Measurements from ENCODE around the gene SERAC1. TPM values are rescaled to one million over a fixed set of nuclear protein-coding genes. Genes with fewer than 3 reads are reported as not detected.
"Not testable (repeated sequence)": the region's sequence is repeated elsewhere in the genome, so short reads cannot be mapped to it uniquely, and the experiment has no call there.

The SERAC1 gene
- total RNA-seq, 1 donor from 2014 or later = 9.3 TPM

- Mint-ChIP-seq H3K4me3 (ENCODE audit: unreplicated experiment) (no peak overlapping the region), H3K9me3 (ENCODE audit: unreplicated experiment) (no peaks in the 10 kb centered on the region), H3K36me3 (ENCODE audit: low read depth, unreplicated experiment) (peaks cover 18% of the 10 kb centered on the region), H3K27me3 (ENCODE audit: low read depth, unreplicated experiment) (no peaks in the 10 kb centered on the region), H3K4me1 (ENCODE audit: low read depth, unreplicated experiment) (peaks cover 40% of the 10 kb centered on the region), H3K27ac (ENCODE audit: unreplicated experiment) (no peak overlapping the region)
- Histone ChIP-seq H2AFZ (ENCODE audit: low read depth, low read length) (no peak overlapping the region), H3K9ac (ENCODE audit: low read length) (no peak overlapping the region), H3K27me3 (ENCODE audit: insufficient read depth, low read length) (no peaks in the 10 kb centered on the region), H3K4me2 (ENCODE audit: low read length) (peak overlapping the region; percentile 52), H3K9me3 (ENCODE audit: insufficient read depth, low read depth, low read length) (no peaks in the 10 kb centered on the region), H4K20me1 (ENCODE audit: insufficient read depth, low read length) (no peaks in the 10 kb centered on the region), H3K4me1 (ENCODE audit: insufficient read depth, low read length) (peaks cover 36% of the 10 kb centered on the region), H3K36me3 (ENCODE audit: insufficient read depth, low read length) (no peaks in the 10 kb centered on the region), H3K27ac (ENCODE audit: low read depth, low read length) (no peak overlapping the region), H3K79me2 (ENCODE audit: insufficient read depth, low read length) (peaks cover 5% of the 10 kb centered on the region), H3K4me3 (ENCODE audit: insufficient read depth, low read depth, low read length) (no peak overlapping the region)
- TF ChIP-seq EZH2 (IDR thresholded peaks at IDR 0.05; ENCODE audit: insufficient read depth, low read length) = no peak
- no peak for TF ChIP-seq CTCF (IDR thresholded peaks at IDR 0.05; ENCODE audit: insufficient read depth, low read depth, low read length)
- no peak for DNase-seq (ENCODE audit: low read depth)
- FAIRE-seq = no peak
Measured at GRCh38 chr6:158174024-158174423, 6.0 kb upstream of the SERAC1 start.

GRCh38 chr6:158172001-158172400, 3.9 kb upstream of the SERAC1 start:
- Histone ChIP-seq H3K79me2 (ENCODE audit: insufficient read depth, low read length) (peaks cover 14% of the 10 kb centered on the region), H3K4me1 (ENCODE audit: insufficient read depth, low read length) (peaks cover 40% of the 10 kb centered on the region), H3K9me3 (ENCODE audit: insufficient read depth, low read depth, low read length) (no peaks in the 10 kb centered on the region), H3K9ac (ENCODE audit: low read length) (no peak overlapping the region), H2AFZ (ENCODE audit: low read depth, low read length) (no peak overlapping the region), H3K27me3 (ENCODE audit: insufficient read depth, low read length) (no peaks in the 10 kb centered on the region), H3K27ac (ENCODE audit: low read depth, low read length) (no peak overlapping the region), H3K36me3 (ENCODE audit: insufficient read depth, low read length) (no peaks in the 10 kb centered on the region), H4K20me1 (ENCODE audit: insufficient read depth, low read length) (no peaks in the 10 kb centered on the region), H3K4me2 (ENCODE audit: low read length) (no peak overlapping the region), H3K4me3 (ENCODE audit: insufficient read depth, low read depth, low read length) (no peak overlapping the region)
- H3K4me3 Mint-ChIP-seq (ENCODE audit: unreplicated experiment) = no peak overlapping the region
- H3K4me1 Mint-ChIP-seq (ENCODE audit: low read depth, unreplicated experiment) = peaks cover 38% of the 10 kb centered on the region
- no peaks in the 10 kb centered on the region for H3K9me3 Mint-ChIP-seq (ENCODE audit: unreplicated experiment)
- H3K36me3 Mint-ChIP-seq (ENCODE audit: low read depth, unreplicated experiment) = peaks cover 5% of the 10 kb centered on the region
- TF ChIP-seq CTCF (IDR thresholded peaks at IDR 0.05; ENCODE audit: insufficient read depth, low read depth, low read length) (no peak), EZH2 (IDR thresholded peaks at IDR 0.05; ENCODE audit: insufficient read depth, low read length) (no peak)
- peak overlapping the region; percentile 22 for H3K27ac Mint-ChIP-seq (ENCODE audit: unreplicated experiment)
- DNase-seq (ENCODE audit: low read depth) (no peak), FAIRE-seq (no peak)
- H3K27me3 Mint-ChIP-seq (ENCODE audit: low read depth, unreplicated experiment) = no peaks in the 10 kb centered on the region

GRCh38 chr6:158170656-158171081, 2.6 kb upstream of the SERAC1 start:
- peak overlapping the region; percentile 72 for H3K4me2 ChIP-seq (ENCODE audit: low read length)
- peak overlapping the region; percentile 70 for H3K27ac ChIP-seq (ENCODE audit: low read depth, low read length)
- peaks cover 1% of the 10 kb centered on the region for H3K36me3 Mint-ChIP-seq (ENCODE audit: low read depth, unreplicated experiment)
- TF ChIP-seq CTCF (IDR thresholded peaks at IDR 0.05; ENCODE audit: insufficient read depth, low read depth, low read length) (no peak), EZH2 (IDR thresholded peaks at IDR 0.05; ENCODE audit: insufficient read depth, low read length) (no peak)
- H3K27me3 Mint-ChIP-seq (ENCODE audit: low read depth, unreplicated experiment) = no peaks in the 10 kb centered on the region
- H2AFZ ChIP-seq (ENCODE audit: low read depth, low read length) = no peak overlapping the region
- peaks cover 43% of the 10 kb centered on the region for H3K4me1 ChIP-seq (ENCODE audit: insufficient read depth, low read length)
- no peaks in the 10 kb centered on the region for H3K36me3 ChIP-seq (ENCODE audit: insufficient read depth, low read length)
- DNase-seq (ENCODE audit: low read depth) = peak; percentile 95
- H4K20me1 ChIP-seq (ENCODE audit: insufficient read depth, low read length) = peaks cover 3% of the 10 kb centered on the region
- peaks cover 38% of the 10 kb centered on the region for H3K4me1 Mint-ChIP-seq (ENCODE audit: low read depth, unreplicated experiment)
- peaks cover 26% of the 10 kb centered on the region for H3K79me2 ChIP-seq (ENCODE audit: insufficient read depth, low read length)
- FAIRE-seq = peak; percentile 96
- no peaks in the 10 kb centered on the region for H3K9me3 ChIP-seq (ENCODE audit: insufficient read depth, low read depth, low read length)
- H3K9me3 Mint-ChIP-seq (ENCODE audit: unreplicated experiment) = no peaks in the 10 kb centered on the region
- H3K4me3 Mint-ChIP-seq (ENCODE audit: unreplicated experiment) = peak overlapping the region; percentile 51
- no peak overlapping the region for H3K4me3 ChIP-seq (ENCODE audit: insufficient read depth, low read depth, low read length)
- H3K27me3 ChIP-seq (ENCODE audit: insufficient read depth, low read length) = no peaks in the 10 kb centered on the region
- H3K9ac ChIP-seq (ENCODE audit: low read length) = peak overlapping the region; percentile 8
- H3K27ac Mint-ChIP-seq (ENCODE audit: unreplicated experiment) = peak overlapping the region; percentile 81

GRCh38 chr6:158169634-158170033, 1.6 kb upstream of the SERAC1 start:
- not testable (repeated sequence) for H3K9ac ChIP-seq (ENCODE audit: low read length); H3K9me3 Mint-ChIP-seq (ENCODE audit: unreplicated experiment); H3K27ac Mint-ChIP-seq (ENCODE audit: unreplicated experiment); H3K27me3 Mint-ChIP-seq (ENCODE audit: low read depth, unreplicated experiment); H3K4me3 ChIP-seq (ENCODE audit: insufficient read depth, low read depth, low read length); H3K9me3 ChIP-seq (ENCODE audit: insufficient read depth, low read depth, low read length); DNase-seq (ENCODE audit: low read depth); H3K36me3 Mint-ChIP-seq (ENCODE audit: low read depth, unreplicated experiment); H3K36me3 ChIP-seq (ENCODE audit: insufficient read depth, low read length); H4K20me1 ChIP-seq (ENCODE audit: insufficient read depth, low read length); FAIRE-seq; H3K27me3 ChIP-seq (ENCODE audit: insufficient read depth, low read length); H3K4me3 Mint-ChIP-seq (ENCODE audit: unreplicated experiment); H2AFZ ChIP-seq (ENCODE audit: low read depth, low read length)
- Histone ChIP-seq H3K4me1 (ENCODE audit: insufficient read depth, low read length) (peaks cover 37% of the 10 kb centered on the region), H3K79me2 (ENCODE audit: insufficient read depth, low read length) (peaks cover 34% of the 10 kb centered on the region), H3K4me2 (ENCODE audit: low read length) (peak overlapping the region; percentile 72), H3K27ac (ENCODE audit: low read depth, low read length) (peak overlapping the region; percentile 70)
- H3K4me1 Mint-ChIP-seq (ENCODE audit: low read depth, unreplicated experiment) = peaks cover 38% of the 10 kb centered on the region

All from astrocyte (in vitro differentiated cells and primary cell).